ENCODE results near the gene BICRAL. TPM values are rescaled to one million over a fixed set of nuclear protein-coding genes. Genes with fewer than 3 reads are reported as not detected.

Gene BICRAL
- total and polyA plus RNA-seq, 2 donors (not counting 1 experiment from before 2014, with no cell fraction given) = 6.9 to 11.5 TPM

DNA sequence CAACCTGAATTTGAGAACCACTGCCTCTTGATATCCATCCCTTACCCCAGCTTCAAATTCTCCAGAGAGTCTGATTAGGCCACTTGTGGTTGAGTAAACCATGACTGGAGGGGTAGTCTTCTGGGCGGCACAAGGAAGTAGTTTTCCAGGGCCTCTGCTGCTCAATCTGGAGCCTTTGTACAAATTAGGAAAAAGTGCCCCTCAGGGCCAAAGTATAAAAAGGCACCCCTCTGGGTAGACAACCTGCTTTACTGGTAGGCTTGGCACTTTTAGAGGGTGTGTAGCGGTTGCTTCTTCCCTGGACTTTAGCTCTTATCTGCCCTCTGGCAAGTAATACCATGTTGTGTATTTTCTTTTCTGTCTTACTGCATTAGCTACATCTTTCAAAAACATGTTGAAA is 64.7 kb downstream of the BICRAL start:
- H3K27ac ChIP-seq (ENCODE audit: insufficient read depth, low read length) = no peak overlapping the region
- DNase-seq (ENCODE audit: low read depth in 2 of 2) = no peak

GRCh38 chr6:42848700-42849099 is 66.8 kb downstream of the BICRAL start:
- Histone ChIP-seq H2AFZ (ENCODE audit: low read length) (no peak overlapping the region), H3K79me2 (ENCODE audit: control insufficient read depth, insufficient read depth, low read length) (no peaks in the 10 kb centered on the region), H3K9ac (ENCODE audit: insufficient read depth, low read length) (no peak overlapping the region), H3K9me3 (ENCODE audit: control insufficient read depth, insufficient read depth, low read depth, low read length) (no peaks in the 10 kb centered on the region), H4K20me1 (ENCODE audit: control insufficient read depth, extremely low read depth, insufficient read depth, low read length) (no peaks in the 10 kb centered on the region), H3K27ac (ENCODE audit: insufficient read depth, low read length) (no peak overlapping the region), H3K4me2 (ENCODE audit: extremely low read depth, insufficient read depth, low read length) (no peak overlapping the region), H3K36me3 (ENCODE audit: control insufficient read depth, insufficient read depth, low read length) (peaks cover 1% of the 10 kb centered on the region), H3K4me1 (ENCODE audit: control insufficient read depth, extremely low read depth, insufficient read depth, low read length) (no peaks in the 10 kb centered on the region), H3K4me3 (replicated peaks in 1 of 4; ENCODE audit: control extremely low read depth in 1 of 4, insufficient read depth in 1 of 4, low read depth in 3 of 4, low read length in 4 of 4) (no peak overlapping the region), H3K27me3 (ENCODE audit: control insufficient read depth, insufficient read depth, low read length) (no peaks in the 10 kb centered on the region)
- no peak for DNase-seq (ENCODE audit: low read depth in 2 of 2)
- TF ChIP-seq CTCF (conservative IDR thresholded peaks at IDR 0.05 in 1 of 2, IDR thresholded peaks at IDR 0.05 in 1 of 2; ENCODE audit: low read depth in 1 of 2, low read length in 2 of 2) (no peak), EZH2 (IDR thresholded peaks at IDR 0.05; ENCODE audit: low read length, missing control alignments) (no peak)

More for the DNA sequence above, 64.7 kb downstream of the BICRAL start:
- TF ChIP-seq CTCF (conservative IDR thresholded peaks at IDR 0.05 in 1 of 2, IDR thresholded peaks at IDR 0.05 in 1 of 2; ENCODE audit: low read depth in 1 of 2, low read length in 2 of 2) = no peak
- TF ChIP-seq EZH2 (IDR thresholded peaks at IDR 0.05; ENCODE audit: low read length, missing control alignments) = no peak
- no peak overlapping the region for H3K9ac ChIP-seq (ENCODE audit: insufficient read depth, low read length)
- no peaks in the 10 kb centered on the region for H4K20me1 ChIP-seq (ENCODE audit: control insufficient read depth, extremely low read depth, insufficient read depth, low read length)
- H3K4me3 ChIP-seq (replicated peaks in 1 of 4; ENCODE audit: control extremely low read depth in 1 of 4, insufficient read depth in 1 of 4, low read depth in 3 of 4, low read length in 4 of 4) = no peak overlapping the region
- H3K36me3 ChIP-seq (ENCODE audit: control insufficient read depth, insufficient read depth, low read length) = no peaks in the 10 kb centered on the region
- H3K4me1 ChIP-seq (ENCODE audit: control insufficient read depth, extremely low read depth, insufficient read depth, low read length) = no peaks in the 10 kb centered on the region
- no peak overlapping the region for H3K4me2 ChIP-seq (ENCODE audit: extremely low read depth, insufficient read depth, low read length)
- no peak overlapping the region for H2AFZ ChIP-seq (ENCODE audit: low read length)
- H3K79me2 ChIP-seq (ENCODE audit: control insufficient read depth, insufficient read depth, low read length) = no peaks in the 10 kb centered on the region
- H3K27me3 ChIP-seq (ENCODE audit: control insufficient read depth, insufficient read depth, low read length) = no peaks in the 10 kb centered on the region
- no peaks in the 10 kb centered on the region for H3K9me3 ChIP-seq (ENCODE audit: control insufficient read depth, insufficient read depth, low read depth, low read length)

GRCh38 chr6:42851599-42851998 is 69.7 kb downstream of the BICRAL start:
- TF ChIP-seq CTCF (conservative IDR thresholded peaks at IDR 0.05 in 1 of 2, IDR thresholded peaks at IDR 0.05 in 1 of 2; ENCODE audit: low read depth in 1 of 2, low read length in 2 of 2) (no peak), EZH2 (IDR thresholded peaks at IDR 0.05; ENCODE audit: low read length, missing control alignments) (no peak)
- Histone ChIP-seq H4K20me1 (ENCODE audit: control insufficient read depth, extremely low read depth, insufficient read depth, low read length) (no peaks in the 10 kb centered on the region), H2AFZ (ENCODE audit: low read length) (no peak overlapping the region), H3K4me2 (ENCODE audit: extremely low read depth, insufficient read depth, low read length) (no peak overlapping the region), H3K79me2 (ENCODE audit: control insufficient read depth, insufficient read depth, low read length) (no peaks in the 10 kb centered on the region), H3K4me3 (replicated peaks in 1 of 4; ENCODE audit: control extremely low read depth in 1 of 4, insufficient read depth in 1 of 4, low read depth in 3 of 4, low read length in 4 of 4) (no peak overlapping the region), H3K9ac (ENCODE audit: insufficient read depth, low read length) (no peak overlapping the region), H3K27ac (ENCODE audit: insufficient read depth, low read length) (no peak overlapping the region), H3K36me3 (ENCODE audit: control insufficient read depth, insufficient read depth, low read length) (peaks cover 1% of the 10 kb centered on the region), H3K9me3 (ENCODE audit: control insufficient read depth, insufficient read depth, low read depth, low read length) (no peaks in the 10 kb centered on the region), H3K27me3 (ENCODE audit: control insufficient read depth, insufficient read depth, low read length) (no peaks in the 10 kb centered on the region), H3K4me1 (ENCODE audit: control insufficient read depth, extremely low read depth, insufficient read depth, low read length) (no peaks in the 10 kb centered on the region)
- no peak for DNase-seq (ENCODE audit: low read depth in 2 of 2)
